Neural progenitor cell (in vitro differentiated cells): ENCODE data around the gene GRID1. TPM values are rescaled to one million over a fixed set of nuclear protein-coding genes. Genes with fewer than 3 reads are reported as not detected.

ENCODE experiments used
- DNase-seq: peaks from one replicate; pipeline ENCODE4 v3.0.0-alpha.2; 2016; ENCODE audit warnings: low spot score
- H2AFZ ChIP-seq: fragments of 200-600 bp; sonication (generic); replicated peaks from 2 replicates; pipeline ENCODE4 v1.6.1; 2016; ENCODE audit warnings: antibody characterized with exemption
- H3F3A ChIP-seq: fragments of 200-600 bp; sonication (generic); 2 replicates; pipeline ENCODE4 v1.6.1; 2016; ENCODE audit warnings: antibody characterized with exemption, low read depth
- H3K27ac ChIP-seq: fragments of 200-600 bp; sonication (generic); 2 replicates; pipeline ENCODE4 v1.5.1; 2016; ENCODE audit warnings: mild to moderate bottlenecking
- H3K27me3 ChIP-seq: fragments of 200-600 bp; sonication (generic); 2 replicates; pipeline ENCODE4 v1.6.1; 2016; ENCODE audit warnings: mild to moderate bottlenecking, moderate library complexity
- H3K36me3 ChIP-seq: fragments of 200-600 bp; sonication (generic); 2 replicates; pipeline ENCODE4 v1.5.1; 2016
- H3K4me1 ChIP-seq: fragments of 200-600 bp; sonication (generic); 2 replicates; pipeline ENCODE4 v1.6.1; 2016; ENCODE audit warnings: mixed run types
- H3K4me2 ChIP-seq: fragments of 200-600 bp; sonication (generic); 2 replicates; pipeline ENCODE4 v1.6.1; 2016
- H3K4me3 ChIP-seq: fragments of 200-600 bp; sonication (generic); 2 replicates; pipeline ENCODE4 v1.5.1; 2016
- H3K79me2 ChIP-seq: fragments of 200-600 bp; sonication (generic); 2 replicates; pipeline ENCODE4 v1.6.1; 2016; ENCODE audit warnings: low read depth
- H3K9ac ChIP-seq: fragments of 200-600 bp; sonication (generic); 2 replicates; pipeline ENCODE4 v1.6.1; 2016
- H3K9me3 ChIP-seq: fragments of 200-600 bp; sonication (generic); 2 replicates; pipeline ENCODE4 v1.5.1; 2016; ENCODE audit warnings: low read depth
- H4K20me1 ChIP-seq: fragments of 200-600 bp; sonication (generic); 2 replicates; pipeline ENCODE4 v1.6.1; 2016; ENCODE audit warnings: low read depth
- H3K27ac Mint-ChIP-seq: 3 replicates; pipeline ENCODE4 v1.8.0; 2021; ENCODE audit warnings: mixed read lengths
- H3K27me3 Mint-ChIP-seq: 2 replicates; pipeline ENCODE4 v1.8.0; 2022; ENCODE audit warnings: low read depth, mild to moderate bottlenecking, inconsistent platforms, moderate library complexity, mixed read lengths; ENCODE audit not compliant: insufficient read depth
- H3K36me3 Mint-ChIP-seq: 3 replicates; pipeline ENCODE4 v1.8.0; 2021; ENCODE audit warnings: mixed read lengths
- H3K4me1 Mint-ChIP-seq: 3 replicates; pipeline ENCODE4 v1.8.0; 2021; ENCODE audit warnings: mixed read lengths
- H3K4me3 Mint-ChIP-seq: 3 replicates; pipeline ENCODE4 v1.8.0; 2021; ENCODE audit warnings: mild to moderate bottlenecking, moderate library complexity, mixed read lengths
- H3K9me3 Mint-ChIP-seq: 3 replicates; pipeline ENCODE4 v1.8.0; 2020; ENCODE audit warnings: mixed read lengths
- EZH2 ChIP-seq: fragments of 200-600 bp; sonication (generic); IDR thresholded peaks from 2 replicates; pipeline ENCODE4 v1.6.1; 2017; ENCODE audit warnings: antibody characterized with exemption, mild to moderate bottlenecking, moderate library complexity
- EZH2phosphoT487 ChIP-seq: fragments of 200-600 bp; sonication (generic); IDR thresholded peaks from 2 replicates; pipeline ENCODE4 v1.6.1; 2017; ENCODE audit warnings: antibody characterized with exemption
- total RNA-seq: library from RNA; depleted of rRNA; stranded (reverse); fragments of >200 nt; gene quantifications from 2 replicates; pipeline ENCODE4 v1.2.3, GENCODE V29; 2015; ENCODE audit warnings: low replicate concordance
- TF ChIP-seq, protein P1 (sequence below): fragments of 200-600 bp; sonication (generic); IDR thresholded peaks from 2 replicates; pipeline ENCODE4 v1.5.1; 2017; ENCODE audit warnings: antibody characterized with exemption, mild to moderate bottlenecking

The GRID1 gene
- total RNA-seq, 1 donor from 2014 or later, result not detected

DNA sequence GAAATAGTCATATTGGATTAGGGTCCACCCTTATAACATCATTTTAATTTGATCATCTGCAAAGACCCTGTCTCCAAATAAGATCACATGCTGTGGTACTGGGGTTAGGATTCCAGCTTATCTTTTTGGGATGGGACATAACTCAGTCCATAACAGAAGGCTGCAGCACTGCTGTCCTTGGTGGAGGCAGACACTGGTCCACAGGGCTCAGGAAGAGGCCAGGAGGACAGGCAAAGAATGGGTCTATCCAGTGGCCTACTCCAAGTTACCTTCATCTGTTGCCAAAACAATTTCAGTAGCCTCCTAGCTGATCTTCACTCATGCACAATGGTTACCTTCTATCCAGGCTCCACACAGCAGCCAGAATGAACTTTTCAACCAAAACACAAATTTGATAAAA is 387.0 kb downstream of the GRID1 start:
- H3K27me3 Mint-ChIP-seq, result peaks cover 4% of the 10 kb centered on the region
- no peak overlapping the region for H3K27ac Mint-ChIP-seq
- Histone ChIP-seq H3K4me2 (no peak overlapping the region), H3K9me3 (no peaks in the 10 kb centered on the region), H3K4me1 (no peaks in the 10 kb centered on the region), H3K27me3 (no peaks in the 10 kb centered on the region), H4K20me1 (no peaks in the 10 kb centered on the region), H3K79me2 (no peaks in the 10 kb centered on the region), H3K4me3 (no peak overlapping the region), H3K36me3 (no peaks in the 10 kb centered on the region), H2AFZ (no peak overlapping the region), H3K9ac (no peak overlapping the region), H3K27ac (no peak overlapping the region), H3F3A (no peaks in the 10 kb centered on the region)
- no peaks in the 10 kb centered on the region for H3K9me3 Mint-ChIP-seq
- no peak for DNase-seq
- no peak overlapping the region for H3K4me3 Mint-ChIP-seq
- no peak for TF ChIP-seq EZH2
- H3K36me3 Mint-ChIP-seq, result no peaks in the 10 kb centered on the region
- no peaks in the 10 kb centered on the region for H3K4me1 Mint-ChIP-seq

DNA sequence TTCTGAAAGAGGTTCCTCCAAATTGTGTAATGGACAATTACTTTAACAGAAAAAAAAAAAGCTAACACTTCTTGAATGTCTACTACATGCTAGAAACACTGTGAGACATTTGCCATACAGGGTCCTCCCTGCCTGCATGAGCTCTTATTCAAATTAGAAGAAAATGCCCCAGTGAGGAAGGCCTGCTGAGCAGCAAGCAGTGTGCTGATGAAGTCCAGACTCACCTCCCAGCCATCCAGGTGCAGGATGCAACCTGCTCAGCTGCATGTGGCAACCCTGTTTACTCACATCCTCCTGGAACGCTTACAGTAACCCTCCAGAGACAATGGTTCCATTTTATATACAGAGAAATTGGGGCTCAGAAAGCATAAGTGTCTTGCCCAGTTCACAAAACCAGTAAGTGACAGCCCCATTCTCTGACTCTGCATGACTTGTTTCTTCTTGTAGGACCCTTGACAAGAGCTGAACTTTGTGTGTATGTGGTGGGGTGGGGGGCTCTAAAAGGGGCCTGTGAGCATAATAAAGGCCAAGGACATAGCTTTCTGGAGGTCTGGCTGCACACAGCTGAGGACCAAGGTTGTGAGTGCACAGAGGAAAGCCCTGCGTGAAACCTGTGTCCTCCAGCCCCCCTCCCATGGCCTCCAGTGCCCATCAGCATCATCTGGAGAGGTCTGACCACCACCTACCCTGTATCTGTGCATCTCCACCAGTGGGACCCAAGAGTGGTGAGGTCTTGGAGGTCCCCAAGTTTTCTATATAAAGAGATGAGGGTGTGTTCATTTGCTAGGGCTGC is 387.8 kb downstream of the GRID1 start:
- Histone ChIP-seq H3K9me3 (no peaks in the 10 kb centered on the region), H3F3A (no peaks in the 10 kb centered on the region), H3K9ac (no peak overlapping the region), H2AFZ (no peak overlapping the region), H3K36me3 (no peaks in the 10 kb centered on the region), H4K20me1 (no peaks in the 10 kb centered on the region), H3K27ac (no peak overlapping the region), H3K79me2 (no peaks in the 10 kb centered on the region), H3K4me2 (no peak overlapping the region), H3K27me3 (no peaks in the 10 kb centered on the region), H3K4me3 (no peak overlapping the region), H3K4me1 (no peaks in the 10 kb centered on the region)
- TF ChIP-seq, protein P1, sequence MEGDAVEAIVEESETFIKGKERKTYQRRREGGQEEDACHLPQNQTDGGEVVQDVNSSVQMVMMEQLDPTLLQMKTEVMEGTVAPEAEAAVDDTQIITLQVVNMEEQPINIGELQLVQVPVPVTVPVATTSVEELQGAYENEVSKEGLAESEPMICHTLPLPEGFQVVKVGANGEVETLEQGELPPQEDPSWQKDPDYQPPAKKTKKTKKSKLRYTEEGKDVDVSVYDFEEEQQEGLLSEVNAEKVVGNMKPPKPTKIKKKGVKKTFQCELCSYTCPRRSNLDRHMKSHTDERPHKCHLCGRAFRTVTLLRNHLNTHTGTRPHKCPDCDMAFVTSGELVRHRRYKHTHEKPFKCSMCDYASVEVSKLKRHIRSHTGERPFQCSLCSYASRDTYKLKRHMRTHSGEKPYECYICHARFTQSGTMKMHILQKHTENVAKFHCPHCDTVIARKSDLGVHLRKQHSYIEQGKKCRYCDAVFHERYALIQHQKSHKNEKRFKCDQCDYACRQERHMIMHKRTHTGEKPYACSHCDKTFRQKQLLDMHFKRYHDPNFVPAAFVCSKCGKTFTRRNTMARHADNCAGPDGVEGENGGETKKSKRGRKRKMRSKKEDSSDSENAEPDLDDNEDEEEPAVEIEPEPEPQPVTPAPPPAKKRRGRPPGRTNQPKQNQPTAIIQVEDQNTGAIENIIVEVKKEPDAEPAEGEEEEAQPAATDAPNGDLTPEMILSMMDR, result no peak
- TF ChIP-seq EZH2phosphoT487 (no peak), EZH2 (no peak)
- H3K4me1 Mint-ChIP-seq, result no peaks in the 10 kb centered on the region
- no peaks in the 10 kb centered on the region for H3K36me3 Mint-ChIP-seq
- no peak overlapping the region for H3K4me3 Mint-ChIP-seq
- peaks cover 4% of the 10 kb centered on the region for H3K27me3 Mint-ChIP-seq
- no peaks in the 10 kb centered on the region for H3K9me3 Mint-ChIP-seq
- no peak overlapping the region for H3K27ac Mint-ChIP-seq
- DNase-seq, result no peak

DNA sequence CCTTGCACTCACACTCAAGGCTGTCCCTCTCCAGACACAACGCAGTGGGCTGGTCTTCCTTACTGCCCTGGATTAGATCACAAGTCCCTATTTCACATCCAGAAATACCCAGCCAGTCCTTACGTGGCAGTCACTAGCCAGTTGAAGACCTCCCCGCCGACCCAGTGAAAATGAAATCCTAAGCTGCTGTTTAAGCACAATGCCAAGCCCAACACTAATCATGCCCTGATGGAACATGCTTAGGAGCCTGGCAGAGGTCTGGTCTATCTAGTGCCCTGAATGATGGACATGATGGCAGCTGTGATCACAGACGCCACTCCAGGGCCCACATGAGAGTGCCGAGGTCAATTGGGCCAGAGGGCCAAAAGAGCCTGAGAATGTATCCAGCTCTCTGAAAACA is 389.0 kb downstream of the GRID1 start:
- Histone ChIP-seq H3K4me1 (no peaks in the 10 kb centered on the region), H3K36me3 (no peaks in the 10 kb centered on the region), H2AFZ (no peak overlapping the region), H3F3A (no peaks in the 10 kb centered on the region), H3K79me2 (no peaks in the 10 kb centered on the region), H3K4me2 (no peak overlapping the region), H3K9me3 (no peaks in the 10 kb centered on the region), H3K4me3 (no peak overlapping the region), H3K27me3 (no peaks in the 10 kb centered on the region), H3K27ac (no peak overlapping the region), H4K20me1 (no peaks in the 10 kb centered on the region), H3K9ac (no peak overlapping the region)
- DNase-seq, result no peak
- no peaks in the 10 kb centered on the region for H3K36me3 Mint-ChIP-seq
- no peak overlapping the region for H3K4me3 Mint-ChIP-seq
- no peaks in the 10 kb centered on the region for H3K4me1 Mint-ChIP-seq
- no peak overlapping the region for H3K27ac Mint-ChIP-seq
- H3K27me3 Mint-ChIP-seq, result peaks cover 4% of the 10 kb centered on the region
- TF ChIP-seq, protein P1, result no peak
- no peak for TF ChIP-seq EZH2
- TF ChIP-seq EZH2phosphoT487, result no peak
- H3K9me3 Mint-ChIP-seq, result no peaks in the 10 kb centered on the region

DNA sequence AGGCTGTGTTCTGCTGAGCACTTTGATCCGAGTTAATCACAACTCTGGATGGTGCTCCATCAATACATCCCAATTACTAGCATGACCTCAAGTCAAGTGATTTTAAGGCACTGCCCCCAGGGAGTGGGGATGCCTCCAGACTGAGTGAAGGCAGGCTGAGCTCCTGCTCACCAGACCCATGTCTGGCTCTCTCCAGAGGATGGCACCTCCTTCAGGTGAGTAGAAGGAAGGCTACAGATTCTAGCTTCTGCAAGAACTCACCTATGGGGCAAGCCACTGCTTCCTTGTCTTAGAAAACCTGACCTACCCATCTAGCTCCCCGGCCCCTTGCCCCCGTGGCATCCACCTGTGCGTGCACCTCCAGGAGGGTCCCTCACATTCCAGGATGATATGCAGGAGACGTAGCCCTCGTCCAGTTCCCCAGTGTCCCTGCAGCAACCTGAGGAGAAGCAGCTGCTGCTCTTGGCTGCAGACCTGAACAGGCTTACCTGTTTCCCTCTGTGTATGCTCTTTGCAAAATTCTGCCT is 390.3 kb downstream of the GRID1 start:
- H3K4me3 ChIP-seq, result no peak overlapping the region
- H3K27ac ChIP-seq, result no peak overlapping the region
- Mint-ChIP-seq H3K36me3 (no peaks in the 10 kb centered on the region), H3K4me1 (no peaks in the 10 kb centered on the region), H3K27ac (no peak overlapping the region), H3K27me3 (peaks cover 4% of the 10 kb centered on the region), H3K4me3 (no peak overlapping the region), H3K9me3 (no peaks in the 10 kb centered on the region)
- H3K9ac ChIP-seq, result no peak overlapping the region
- DNase-seq, result peak; percentile 6
- no peak for TF ChIP-seq EZH2
- TF ChIP-seq, protein P1, result peak; percentile 16
- no peak overlapping the region for H3K4me2 ChIP-seq
- no peaks in the 10 kb centered on the region for H3K27me3 ChIP-seq
- H3K36me3 ChIP-seq, result no peaks in the 10 kb centered on the region
- no peaks in the 10 kb centered on the region for H3K9me3 ChIP-seq
- no peaks in the 10 kb centered on the region for H4K20me1 ChIP-seq
- H2AFZ ChIP-seq, result no peak overlapping the region
- no peaks in the 10 kb centered on the region for H3F3A ChIP-seq
- no peaks in the 10 kb centered on the region for H3K79me2 ChIP-seq
- no peaks in the 10 kb centered on the region for H3K4me1 ChIP-seq
